ENCODE data around the gene TEDC1.

The TEDC1 gene

DNA sequence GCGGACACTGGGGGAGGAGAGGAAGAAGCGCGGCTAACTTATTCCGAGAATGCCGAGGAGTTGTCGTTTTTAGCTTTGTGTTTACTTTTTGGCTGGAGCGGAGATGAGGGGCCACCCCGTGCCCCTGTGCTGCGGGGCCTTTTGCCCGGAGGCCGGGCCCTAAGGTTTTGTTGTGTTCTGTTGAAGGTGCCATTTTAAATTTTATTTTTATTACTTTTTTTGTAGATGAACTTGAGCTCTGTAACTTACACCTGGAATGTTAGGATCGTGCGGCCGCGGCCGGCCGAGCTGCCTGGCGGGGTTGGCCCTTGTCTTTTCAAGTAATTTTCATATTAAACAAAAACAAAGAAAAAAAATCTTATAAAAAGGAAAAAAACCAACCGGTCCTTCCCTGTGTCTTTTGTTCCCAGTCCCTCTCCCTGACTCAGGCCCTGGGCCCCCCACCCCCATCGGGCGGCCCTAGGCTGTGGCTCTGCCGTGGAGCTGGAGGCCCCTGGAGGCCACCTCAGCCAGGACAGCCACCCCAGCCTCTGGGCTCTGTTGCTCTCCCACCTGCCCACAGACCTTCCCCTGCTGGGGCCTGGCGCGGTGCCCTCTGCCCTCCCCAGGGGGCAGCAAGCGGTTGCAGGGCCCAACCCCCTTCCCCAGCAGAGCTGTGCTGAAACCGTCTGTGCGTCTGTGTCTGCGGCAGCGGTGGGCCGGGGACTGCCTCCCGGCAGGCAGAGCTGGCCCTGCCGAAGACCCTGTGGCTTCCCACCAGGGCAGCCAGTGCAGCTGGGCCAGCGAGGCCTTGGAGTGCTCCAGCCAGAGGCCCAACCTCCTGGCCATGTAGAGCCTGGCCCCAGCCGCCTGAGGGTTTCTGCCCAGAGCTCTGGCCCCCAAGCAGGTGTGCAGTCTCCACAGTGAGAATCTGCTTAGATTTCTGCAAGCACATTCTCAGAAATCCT lies 20.4 kb upstream of the TEDC1 start:
- no peak for DNase-seq (ENCODE audit: low read depth)
- TF ChIP-seq, protein P1, sequence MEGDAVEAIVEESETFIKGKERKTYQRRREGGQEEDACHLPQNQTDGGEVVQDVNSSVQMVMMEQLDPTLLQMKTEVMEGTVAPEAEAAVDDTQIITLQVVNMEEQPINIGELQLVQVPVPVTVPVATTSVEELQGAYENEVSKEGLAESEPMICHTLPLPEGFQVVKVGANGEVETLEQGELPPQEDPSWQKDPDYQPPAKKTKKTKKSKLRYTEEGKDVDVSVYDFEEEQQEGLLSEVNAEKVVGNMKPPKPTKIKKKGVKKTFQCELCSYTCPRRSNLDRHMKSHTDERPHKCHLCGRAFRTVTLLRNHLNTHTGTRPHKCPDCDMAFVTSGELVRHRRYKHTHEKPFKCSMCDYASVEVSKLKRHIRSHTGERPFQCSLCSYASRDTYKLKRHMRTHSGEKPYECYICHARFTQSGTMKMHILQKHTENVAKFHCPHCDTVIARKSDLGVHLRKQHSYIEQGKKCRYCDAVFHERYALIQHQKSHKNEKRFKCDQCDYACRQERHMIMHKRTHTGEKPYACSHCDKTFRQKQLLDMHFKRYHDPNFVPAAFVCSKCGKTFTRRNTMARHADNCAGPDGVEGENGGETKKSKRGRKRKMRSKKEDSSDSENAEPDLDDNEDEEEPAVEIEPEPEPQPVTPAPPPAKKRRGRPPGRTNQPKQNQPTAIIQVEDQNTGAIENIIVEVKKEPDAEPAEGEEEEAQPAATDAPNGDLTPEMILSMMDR (IDR thresholded peaks at IDR 0.05; ENCODE audit: low read length, missing control alignments) = no peak
- no peak overlapping the region for H3K4me3 ChIP-seq (replicated peaks; ENCODE audit: low read depth, low read length)

DNA sequence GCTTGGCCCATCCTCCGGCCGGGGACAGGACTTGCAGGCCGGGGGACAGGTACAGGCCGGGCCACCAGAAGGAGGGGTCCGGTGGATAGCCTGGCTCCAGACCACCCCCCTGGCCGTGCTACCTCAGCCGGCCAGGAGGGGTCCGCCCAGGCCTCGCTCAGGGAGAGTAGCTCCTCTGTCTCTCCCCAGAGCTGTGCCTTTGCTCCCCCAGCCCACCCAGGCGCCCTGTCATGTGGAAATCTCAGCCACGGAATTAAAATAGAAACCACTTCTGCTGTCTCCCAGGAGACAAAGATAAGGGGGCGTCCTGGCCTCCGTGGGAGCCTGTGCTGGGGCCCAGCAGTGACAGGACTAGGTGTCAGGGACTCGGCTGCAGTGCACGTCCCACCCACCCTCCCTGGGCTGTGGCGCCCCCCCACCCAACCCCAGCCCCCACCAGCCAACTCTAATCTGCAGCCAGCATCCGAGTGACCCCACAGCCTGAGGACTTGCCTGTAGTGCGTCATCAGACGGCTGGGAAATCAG lies 19.7 kb upstream of the TEDC1 start:
- DNase-seq (ENCODE audit: low read depth) = no peak
- TF ChIP-seq, protein P1 (IDR thresholded peaks at IDR 0.05; ENCODE audit: low read length, missing control alignments) = no peak
- no peak overlapping the region for H3K4me3 ChIP-seq (replicated peaks; ENCODE audit: low read depth, low read length)

DNA sequence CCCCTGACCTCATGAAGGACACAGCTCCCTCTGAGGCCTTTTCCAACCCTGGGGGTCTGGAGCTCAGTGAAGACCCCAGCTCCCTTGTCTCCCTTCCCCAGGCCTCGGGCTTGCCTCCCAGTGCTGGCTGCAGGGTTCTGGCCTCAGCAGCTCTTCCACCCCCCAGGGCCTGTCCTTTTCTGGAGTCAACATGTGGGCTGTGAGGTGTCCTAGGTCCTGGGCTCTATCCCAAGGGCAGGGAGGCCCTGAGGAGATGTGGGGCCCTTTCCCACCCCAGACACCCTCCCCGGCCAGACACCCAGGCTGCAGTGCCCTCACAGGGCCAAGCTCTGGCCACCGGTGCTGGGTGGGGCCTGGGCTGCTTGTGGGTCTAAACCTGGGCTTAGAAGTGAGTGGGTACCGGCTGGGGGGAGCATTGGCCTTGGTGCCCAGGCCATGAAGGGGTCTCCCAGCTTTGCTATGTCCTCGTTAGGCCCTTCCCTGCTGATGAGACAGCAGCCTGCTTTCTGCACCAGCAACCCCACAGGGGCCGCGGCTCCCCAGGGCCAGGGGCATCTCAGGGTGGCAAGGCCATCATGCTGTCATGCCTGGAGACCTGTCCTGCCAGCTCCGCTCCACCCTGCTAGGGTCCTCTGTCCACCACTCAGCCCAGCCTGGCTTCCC lies 19.1 kb upstream of the TEDC1 start:
- no peak for DNase-seq (ENCODE audit: low read depth)
- TF ChIP-seq, protein P1 (IDR thresholded peaks at IDR 0.05; ENCODE audit: low read length, missing control alignments) = no peak
- H3K4me3 ChIP-seq (replicated peaks; ENCODE audit: low read depth, low read length) = no peak overlapping the region

DNA sequence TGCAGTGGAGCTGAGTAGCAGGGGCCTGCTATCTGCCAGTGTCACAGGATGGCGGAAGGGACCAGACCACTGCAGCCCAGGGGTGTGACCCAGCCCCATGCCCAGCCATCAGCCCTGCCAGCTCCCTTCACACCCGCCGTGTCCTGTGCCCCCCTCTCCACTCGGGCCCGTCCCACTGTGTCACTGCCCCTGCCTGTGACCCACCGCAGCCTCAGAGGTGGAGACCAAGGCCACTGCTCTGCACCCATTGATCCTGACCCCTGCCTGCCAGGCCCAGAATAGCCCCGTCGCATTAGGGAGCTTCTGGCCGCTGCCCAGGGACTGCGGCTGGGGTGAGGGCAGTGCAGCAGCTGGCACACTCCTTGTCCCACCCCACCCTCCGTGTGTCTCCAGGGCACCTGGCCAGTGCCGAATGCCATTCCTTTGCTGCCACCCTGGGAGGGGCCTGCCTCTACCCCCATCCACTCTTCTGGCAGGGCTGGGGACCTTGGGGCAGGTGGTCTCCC lies 18.5 kb upstream of the TEDC1 start:
- no peak overlapping the region for H3K4me3 ChIP-seq (replicated peaks; ENCODE audit: low read depth, low read length)
- DNase-seq (ENCODE audit: low read depth) = no peak
- TF ChIP-seq, protein P1 (IDR thresholded peaks at IDR 0.05; ENCODE audit: low read length, missing control alignments) = no peak

DNA sequence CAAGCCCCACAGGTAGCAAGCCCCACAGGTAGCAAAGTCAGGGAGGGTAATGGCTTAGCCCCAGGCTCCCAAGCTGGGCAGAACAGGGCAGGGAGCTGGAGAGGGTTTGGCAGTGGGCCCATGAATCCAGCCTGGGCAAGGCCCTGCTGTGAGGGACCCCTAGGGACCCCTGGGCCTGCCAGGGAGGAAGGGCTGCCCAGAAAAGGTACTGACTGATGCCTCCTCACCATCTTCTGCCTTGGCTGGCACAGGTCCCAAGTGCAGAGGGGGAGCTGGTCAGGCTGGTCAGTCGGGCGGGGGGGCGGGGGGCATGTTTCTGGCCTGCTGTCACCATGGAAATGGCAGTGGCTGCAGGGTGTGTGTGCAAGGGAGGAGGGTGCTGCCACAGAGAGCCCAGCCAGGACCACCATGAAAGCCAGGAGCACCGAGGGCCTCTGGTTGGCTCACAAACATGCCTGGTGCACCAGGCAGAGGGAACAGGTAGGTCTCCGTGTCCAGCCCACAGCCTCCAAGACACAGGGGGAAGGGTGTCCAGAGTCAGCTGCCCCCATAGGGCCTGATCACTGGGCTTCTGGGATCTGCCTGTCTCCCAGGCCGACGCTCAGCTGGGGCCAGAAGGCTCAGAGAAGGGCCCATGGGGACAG lies 17.9 kb upstream of the TEDC1 start:
- TF ChIP-seq, protein P1 (IDR thresholded peaks at IDR 0.05; ENCODE audit: low read length, missing control alignments) = no peak
- DNase-seq (ENCODE audit: low read depth) = no peak
- no peak overlapping the region for H3K4me3 ChIP-seq (replicated peaks; ENCODE audit: low read depth, low read length)

DNA sequence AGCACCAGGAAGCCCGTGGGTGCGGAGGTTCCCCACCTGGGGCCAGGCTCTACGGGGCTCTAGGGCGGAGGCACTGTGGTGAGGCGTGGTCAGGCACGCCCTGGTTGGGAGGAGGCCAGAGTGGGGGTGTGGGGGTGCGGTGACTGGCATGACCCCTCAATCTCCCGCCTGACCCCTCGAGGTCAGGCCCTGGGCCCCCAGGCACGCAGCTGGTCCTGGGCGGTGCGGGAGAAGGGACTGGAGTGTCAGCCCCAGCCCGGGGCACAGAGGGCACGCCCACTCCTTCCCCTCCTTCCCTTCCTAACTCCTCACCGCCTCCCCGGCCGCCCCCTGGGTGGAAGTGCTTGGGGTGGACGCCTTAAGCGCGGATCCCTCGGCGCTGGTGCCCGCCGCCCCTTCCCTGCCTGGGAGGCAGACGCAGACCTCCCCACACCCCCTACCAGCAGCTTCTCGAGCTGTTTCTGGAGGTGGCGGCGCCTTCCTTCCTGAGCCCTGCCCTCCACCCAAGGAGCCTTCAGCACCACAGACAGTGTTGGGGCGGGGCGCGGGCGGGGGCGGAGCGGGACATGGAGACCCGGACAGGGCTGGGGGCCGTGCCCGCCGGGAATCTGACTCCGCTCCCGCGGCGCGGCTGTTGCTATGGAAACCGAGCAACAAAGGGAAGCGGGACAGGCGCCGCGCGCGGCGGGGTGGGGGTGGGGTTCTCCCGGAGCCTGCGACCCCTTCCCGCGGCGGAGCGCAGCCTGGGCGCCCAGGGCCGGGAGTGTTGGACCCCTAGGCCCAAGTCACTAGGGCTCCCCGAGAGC lies 17.2 kb upstream of the TEDC1 start:
- TF ChIP-seq, protein P1 (IDR thresholded peaks at IDR 0.05; ENCODE audit: low read length, missing control alignments) = no peak
- H3K4me3 ChIP-seq (replicated peaks; ENCODE audit: low read depth, low read length) = peak overlapping the region; percentile 52
- DNase-seq (ENCODE audit: low read depth) = peak; percentile 91
